ENCODE results near the gene ADAMTSL3. TPM values are rescaled to one million over a fixed set of nuclear protein-coding genes. Genes with fewer than 3 reads are reported as not detected.

ADAMTSL3 gene
- total RNA-seq, 1 donor from 2014 or later, result 11.6 TPM

GRCh38 chr15:83654379-83655236 is 685 bp downstream of the ADAMTSL3 start:
- peak; percentile 35 for DNase-seq (ENCODE audit: low spot score)

DNA sequence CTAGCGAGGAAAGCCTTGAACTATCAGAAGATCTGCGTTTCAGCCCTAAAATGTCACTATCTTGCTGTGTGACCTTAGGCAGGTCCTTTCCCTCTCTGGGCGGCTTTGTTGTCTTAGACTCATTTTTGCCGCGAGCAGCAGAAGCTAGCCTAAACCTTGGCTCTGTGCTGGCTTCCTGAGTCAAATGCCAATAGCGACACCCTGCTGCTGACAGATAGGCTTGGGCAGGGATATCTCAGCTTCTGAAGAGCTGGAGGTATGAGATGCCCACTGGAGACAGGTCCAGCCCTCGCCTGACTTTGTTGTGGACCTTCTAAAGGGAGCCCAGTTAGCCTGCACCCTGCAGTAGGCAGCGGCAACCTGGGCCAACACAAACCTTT is 1.3 kb downstream of the ADAMTSL3 start:
- DNase-seq (ENCODE audit: low spot score), result no peak

DNA sequence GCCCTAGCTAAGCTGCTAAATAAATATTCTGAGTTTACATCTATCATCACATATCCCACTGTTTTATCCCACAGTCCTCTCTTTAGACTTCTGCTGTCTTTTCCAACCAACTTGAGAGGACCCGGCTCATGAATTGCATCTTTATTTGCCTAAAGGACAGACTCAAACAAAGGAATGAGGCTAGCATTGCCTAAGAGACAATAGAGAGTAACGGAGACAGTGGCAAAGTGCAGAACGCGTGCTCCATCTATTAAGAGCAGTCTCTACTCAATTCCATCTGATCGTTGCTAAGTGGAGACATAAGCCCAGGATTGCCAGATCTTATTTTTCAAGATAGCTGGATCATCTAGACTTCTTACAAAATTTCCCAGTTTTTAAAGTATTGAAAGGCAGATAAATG is 2.3 kb downstream of the ADAMTSL3 start:
- peak; percentile 87 for DNase-seq (ENCODE audit: low spot score)

DNA sequence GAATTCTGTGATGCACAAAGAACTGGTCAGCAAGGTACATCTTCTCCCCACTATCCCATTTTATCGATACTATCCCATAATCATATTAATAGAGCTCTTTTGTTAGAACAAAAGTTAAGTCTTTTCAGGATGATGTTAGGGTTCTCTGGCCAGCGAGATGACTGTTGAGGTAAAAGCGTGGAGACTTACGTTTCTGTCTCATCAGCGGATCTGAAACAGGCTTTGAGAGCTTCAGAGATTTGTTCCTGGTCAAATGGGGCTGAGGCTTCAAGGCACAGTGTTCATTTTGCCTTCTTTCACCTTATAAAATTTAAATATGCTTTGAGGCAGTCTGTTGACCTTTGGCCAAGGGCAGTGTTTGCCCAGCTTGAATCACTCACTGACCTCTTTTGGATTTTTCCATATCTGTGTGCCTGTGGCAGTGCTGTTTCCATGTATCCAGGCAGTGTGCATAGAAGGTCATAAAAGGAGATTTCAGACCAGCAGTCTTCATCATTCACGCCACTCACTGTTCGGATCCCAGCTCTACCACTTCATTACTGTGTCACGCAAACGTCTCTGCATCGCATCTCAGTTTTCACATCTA is 3.1 kb downstream of the ADAMTSL3 start:
- DNase-seq (ENCODE audit: low spot score), result no peak

DNA sequence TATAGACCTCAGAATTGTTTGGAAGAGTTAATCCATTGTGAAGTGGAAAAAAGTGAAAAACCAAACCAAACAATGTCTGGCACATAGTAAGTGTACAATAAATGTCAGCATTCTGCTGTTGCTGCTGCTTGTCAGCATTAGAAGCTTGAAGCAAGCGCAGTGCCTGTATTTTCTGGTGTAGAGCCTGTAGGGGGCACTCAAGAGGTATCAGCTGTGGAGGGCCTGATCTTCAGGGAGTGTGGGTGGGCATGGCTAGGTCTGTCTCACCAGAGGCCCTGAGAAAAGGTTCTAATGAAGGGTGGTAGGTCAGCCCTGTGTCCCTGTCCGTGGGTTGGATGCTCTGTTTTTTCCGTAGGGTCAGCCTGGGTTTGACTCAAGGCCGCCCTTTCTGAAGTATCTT is 3.6 kb downstream of the ADAMTSL3 start:
- DNase-seq (ENCODE audit: low spot score), result no peak

- DNase-seq (ENCODE audit: low spot score), result no peak
These were observed 4.8 kb downstream of the ADAMTSL3 start for GRCh38 chr15:83658430-83659416.

DNA sequence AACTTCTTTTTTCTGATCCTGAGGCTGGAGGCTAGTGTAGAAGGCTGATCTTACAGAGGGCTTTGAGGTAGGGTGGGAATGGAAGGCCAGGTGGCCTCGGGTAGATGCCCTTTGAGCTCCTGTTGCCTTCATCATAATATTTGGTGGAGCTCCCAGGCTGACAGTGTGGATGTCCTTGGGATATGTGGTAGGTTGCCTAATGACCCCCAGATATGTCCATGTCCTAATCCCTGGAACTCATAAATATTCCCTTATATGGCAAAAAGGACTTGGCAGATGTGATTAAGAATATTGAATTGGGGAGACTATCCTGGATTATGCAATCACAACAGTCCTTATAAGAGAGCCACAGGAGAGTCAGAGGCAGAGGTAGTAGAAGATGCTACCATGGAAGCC is 5.5 kb downstream of the ADAMTSL3 start:
- no peak for DNase-seq (ENCODE audit: low spot score)

- no peak for DNase-seq (ENCODE audit: low spot score)
These were observed 11.6 kb downstream of the ADAMTSL3 start for GRCh38 chr15:83665480-83665879.

- DNase-seq (ENCODE audit: low spot score), result no peak
These were observed 16.8 kb downstream of the ADAMTSL3 start for GRCh38 chr15:83670672-83671229.

DNA sequence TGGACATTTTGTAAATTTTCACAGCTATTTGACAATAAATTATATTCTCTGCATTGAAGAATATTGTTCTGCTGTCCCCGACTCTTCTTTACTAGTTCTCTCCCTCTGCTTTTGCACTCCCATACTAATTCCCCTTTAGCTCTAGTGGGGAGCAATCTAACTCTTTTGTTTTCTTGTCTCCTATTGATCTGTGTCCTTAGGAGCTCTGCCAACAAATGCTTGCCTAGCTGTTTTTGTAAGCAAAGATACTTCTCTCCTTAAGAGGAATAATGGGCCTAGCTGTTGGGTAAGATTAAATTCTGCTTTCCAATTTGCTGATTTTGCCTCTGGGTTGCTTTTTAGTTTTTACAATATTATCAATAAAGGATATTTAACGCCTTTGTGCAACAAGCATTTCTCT is 17.7 kb downstream of the ADAMTSL3 start:
- DNase-seq (ENCODE audit: low spot score), result no peak

DNA sequence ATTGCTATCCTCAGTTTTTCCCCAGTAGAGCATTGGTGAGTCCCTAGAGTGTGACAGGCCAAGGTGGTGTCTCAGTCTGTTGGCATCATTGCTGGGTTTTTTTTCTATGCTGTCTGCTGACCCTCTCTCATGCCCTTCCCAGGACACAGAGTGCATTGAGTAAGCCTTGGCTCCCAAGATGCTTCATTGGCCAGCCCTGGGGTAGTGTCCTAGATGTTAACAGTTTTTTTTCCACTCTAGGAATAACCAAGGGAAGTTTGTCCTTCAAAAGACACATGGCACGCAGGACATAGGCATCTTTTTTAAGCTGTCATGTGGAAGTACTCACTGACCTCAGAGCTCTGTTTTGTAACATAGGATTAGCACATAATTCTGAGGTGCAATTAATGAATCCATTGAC is 19.5 kb downstream of the ADAMTSL3 start:
- no peak for DNase-seq (ENCODE audit: low spot score)

DNA sequence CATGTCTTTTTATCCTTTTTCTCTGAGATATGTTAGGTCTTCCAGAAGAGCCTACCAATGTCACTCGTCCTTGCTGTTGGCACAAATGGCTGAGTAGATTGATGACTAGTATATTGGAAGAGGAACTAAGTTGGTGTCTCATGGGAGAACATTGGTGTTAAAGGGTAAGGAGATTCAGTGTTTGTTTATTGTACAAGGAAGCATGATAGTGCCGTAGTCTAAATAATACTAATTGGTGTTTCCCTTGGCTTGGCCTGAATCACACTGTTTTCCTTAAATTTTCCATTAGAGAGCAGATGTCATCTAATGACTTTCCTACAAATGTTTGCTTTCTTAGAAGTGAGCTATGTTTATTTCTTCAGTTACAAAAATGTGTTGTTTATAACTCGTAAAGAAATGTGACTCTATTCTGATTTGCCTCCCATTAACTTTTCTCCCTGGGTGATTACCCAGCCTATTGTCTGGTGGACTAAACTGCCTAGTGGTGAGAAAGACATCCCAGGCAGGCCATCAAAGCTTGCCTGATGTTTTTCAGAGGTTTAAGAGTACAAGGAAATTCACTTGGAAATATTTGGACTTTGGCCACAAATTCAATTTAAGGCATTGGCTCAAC is 28.7 kb downstream of the ADAMTSL3 start:
- no peak for DNase-seq (ENCODE audit: low spot score)

GRCh38 chr15:83685916-83686332 is 32.0 kb downstream of the ADAMTSL3 start:
- peak; percentile 95 for DNase-seq (ENCODE audit: low spot score)

DNA sequence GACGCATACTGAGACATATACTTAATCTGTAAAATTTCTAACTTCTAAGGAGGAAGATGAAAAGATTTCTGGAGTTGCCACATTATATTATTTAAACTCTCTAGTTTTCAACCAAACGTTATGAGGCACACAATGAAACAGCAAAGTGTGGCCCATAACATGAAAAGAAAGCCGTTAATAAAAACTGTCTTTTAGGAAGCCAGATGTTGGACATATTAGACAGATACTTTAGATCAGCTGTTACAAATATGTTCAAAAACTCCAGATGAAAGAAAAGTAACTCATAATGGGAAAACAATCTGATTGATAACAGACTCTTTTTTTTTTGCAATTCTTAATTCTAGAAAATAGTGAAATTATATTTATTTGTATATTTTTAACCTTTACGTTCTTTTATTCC is 34.3 kb downstream of the ADAMTSL3 start:
- no peak for DNase-seq (ENCODE audit: low spot score)

DNA sequence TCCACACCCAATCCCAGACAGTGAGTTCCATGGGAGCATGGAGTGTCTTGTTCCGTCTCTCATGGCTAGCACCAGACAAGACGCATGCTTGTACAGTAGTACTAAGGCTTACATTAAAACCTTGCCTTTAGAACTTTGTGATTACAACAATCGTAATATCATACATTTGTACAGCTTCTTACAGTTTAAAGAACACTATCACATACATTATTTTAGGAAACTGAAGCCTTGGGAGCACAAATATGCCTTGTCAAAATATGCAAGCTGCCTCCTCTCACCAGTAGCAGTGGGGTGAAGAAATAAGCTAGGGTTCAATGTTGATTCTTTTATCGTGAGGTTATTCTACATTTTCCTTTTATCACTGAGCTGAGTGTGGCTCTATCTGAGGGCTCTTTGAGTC is 36.8 kb downstream of the ADAMTSL3 start:
- DNase-seq (ENCODE audit: low spot score), result peak; percentile 77

GRCh38 chr15:83692746-83693581 is 39.0 kb downstream of the ADAMTSL3 start:
- DNase-seq (ENCODE audit: low spot score), result peak; percentile 91

DNA sequence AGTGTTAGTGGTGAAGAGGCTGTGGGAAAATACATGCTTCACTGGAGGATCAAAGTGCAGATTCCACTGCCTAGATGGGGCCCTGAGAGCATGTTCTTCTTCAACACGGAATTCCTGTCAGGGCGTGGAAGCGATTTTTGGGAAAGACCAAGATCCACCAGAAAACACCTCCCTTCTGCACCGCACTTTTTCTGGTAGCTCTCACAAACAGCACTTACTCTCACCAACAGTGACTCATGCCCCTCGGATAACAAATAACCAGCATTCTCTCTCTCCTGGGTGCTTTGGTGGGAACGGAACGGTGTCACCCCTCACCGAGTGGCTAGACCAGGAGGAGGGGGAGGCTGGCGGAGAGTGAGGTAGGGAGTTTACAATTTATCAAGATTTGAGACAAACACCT is 40.1 kb downstream of the ADAMTSL3 start:
- peak; percentile 90 for DNase-seq (ENCODE audit: low spot score)

- peak; percentile 50 for DNase-seq (ENCODE audit: low spot score)
These were observed 40.6 kb downstream of the ADAMTSL3 start for GRCh38 chr15:83694536-83694935.

DNA sequence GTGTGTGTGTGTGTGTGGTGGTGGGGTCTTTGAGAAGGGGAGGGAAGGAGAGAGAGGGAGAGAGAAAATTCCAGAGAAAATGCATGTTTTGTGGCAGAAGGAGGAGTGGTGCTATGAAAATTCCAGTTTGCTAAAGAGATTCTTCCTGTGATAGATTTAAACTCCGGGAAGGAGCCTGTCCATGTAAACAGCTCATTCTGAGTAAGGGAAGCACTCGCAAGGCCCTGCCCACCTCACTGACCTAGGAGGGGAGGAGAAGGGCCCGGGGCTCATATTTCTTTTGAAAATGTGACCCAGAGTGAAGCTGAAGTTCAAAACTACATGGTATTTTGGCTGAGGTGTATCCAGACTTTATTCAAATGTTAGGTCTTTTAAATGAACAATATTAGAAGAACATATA is 41.3 kb downstream of the ADAMTSL3 start:
- peak; percentile 67 for DNase-seq (ENCODE audit: low spot score)

- DNase-seq (ENCODE audit: low spot score), result peak; percentile 52
These were observed 42.0 kb downstream of the ADAMTSL3 start for GRCh38 chr15:83695901-83696425.
